ENCODE results near the gene SFT2D3.

GRCh38 chr2:127652786-127653357 lies 48.4 kb upstream of the SFT2D3 start:
- TF ChIP-seq CTCF (IDR thresholded peaks at IDR 0.05), result no peak
- TF ChIP-seq EZH2 (IDR thresholded peaks at IDR 0.05; ENCODE audit: borderline replicate concordance, insufficient read depth, low read depth, low read length, poor library complexity, severe bottlenecking), result no peak
